ENCODE results near the gene C10orf95.

C10orf95 gene

GRCh38 chr10:102450124-102450373 is 1.3 kb downstream of the C10orf95 start:
- H3K4me3 ChIP-seq (ENCODE audit: control insufficient read depth, low read depth, low read length) = peak overlapping the region; percentile 51
- no peak for TF ChIP-seq CTCF (conservative IDR thresholded peaks at IDR 0.05; ENCODE audit: control insufficient read depth, insufficient read depth, low read depth, low read length)
- DNase-seq (ENCODE audit: low read depth) = no peak

GRCh38 chr10:102449321-102450123 is 1.8 kb downstream of the C10orf95 start:
- H3K4me3 ChIP-seq (ENCODE audit: control insufficient read depth, low read depth, low read length) = peak overlapping the region; percentile 51
- DNase-seq (ENCODE audit: low read depth) = peak; percentile 67
- TF ChIP-seq CTCF (conservative IDR thresholded peaks at IDR 0.05; ENCODE audit: control insufficient read depth, insufficient read depth, low read depth, low read length) = no peak

GRCh38 chr10:102444851-102445250 is 6.5 kb downstream of the C10orf95 start:
- no peak for TF ChIP-seq CTCF (conservative IDR thresholded peaks at IDR 0.05; ENCODE audit: control insufficient read depth, insufficient read depth, low read depth, low read length)
- no peak for DNase-seq (ENCODE audit: low read depth)
- no peak overlapping the region for H3K4me3 ChIP-seq (ENCODE audit: control insufficient read depth, low read depth, low read length)

- TF ChIP-seq CTCF (conservative IDR thresholded peaks at IDR 0.05; ENCODE audit: control insufficient read depth, insufficient read depth, low read depth, low read length) = no peak
- no peak overlapping the region for H3K4me3 ChIP-seq (ENCODE audit: control insufficient read depth, low read depth, low read length)
- DNase-seq (ENCODE audit: low read depth) = no peak
These were observed 13.0 kb downstream of the C10orf95 start for GRCh38 chr10:102438374-102438773.

- no peak for DNase-seq (ENCODE audit: low read depth)
- TF ChIP-seq CTCF (conservative IDR thresholded peaks at IDR 0.05; ENCODE audit: control insufficient read depth, insufficient read depth, low read depth, low read length) = no peak
- no peak overlapping the region for H3K4me3 ChIP-seq (ENCODE audit: control insufficient read depth, low read depth, low read length)
These were observed 13.8 kb downstream of the C10orf95 start for GRCh38 chr10:102437515-102437914.

GRCh38 chr10:102436312-102436711 is 15.0 kb downstream of the C10orf95 start:
- H3K4me3 ChIP-seq (ENCODE audit: control insufficient read depth, low read depth, low read length) = peak overlapping the region; percentile 41
- no peak for TF ChIP-seq CTCF (conservative IDR thresholded peaks at IDR 0.05; ENCODE audit: control insufficient read depth, insufficient read depth, low read depth, low read length)
- DNase-seq (ENCODE audit: low read depth) = no peak

Data from fibroblast of mammary gland (primary cell).